Fibroblast of gingiva (primary cell): ENCODE data around the gene UGT1A9.
"Not testable (repeated sequence)": the region's sequence is repeated elsewhere in the genome, so short reads cannot be mapped to it uniquely, and the experiment has no call there.

ENCODE experiments used
- DNase-seq: peaks from one replicate; pipeline ENCODE4 v3.0.0-alpha.2; 2011; ENCODE audit warnings: low read depth

UGT1A9 gene

DNA sequence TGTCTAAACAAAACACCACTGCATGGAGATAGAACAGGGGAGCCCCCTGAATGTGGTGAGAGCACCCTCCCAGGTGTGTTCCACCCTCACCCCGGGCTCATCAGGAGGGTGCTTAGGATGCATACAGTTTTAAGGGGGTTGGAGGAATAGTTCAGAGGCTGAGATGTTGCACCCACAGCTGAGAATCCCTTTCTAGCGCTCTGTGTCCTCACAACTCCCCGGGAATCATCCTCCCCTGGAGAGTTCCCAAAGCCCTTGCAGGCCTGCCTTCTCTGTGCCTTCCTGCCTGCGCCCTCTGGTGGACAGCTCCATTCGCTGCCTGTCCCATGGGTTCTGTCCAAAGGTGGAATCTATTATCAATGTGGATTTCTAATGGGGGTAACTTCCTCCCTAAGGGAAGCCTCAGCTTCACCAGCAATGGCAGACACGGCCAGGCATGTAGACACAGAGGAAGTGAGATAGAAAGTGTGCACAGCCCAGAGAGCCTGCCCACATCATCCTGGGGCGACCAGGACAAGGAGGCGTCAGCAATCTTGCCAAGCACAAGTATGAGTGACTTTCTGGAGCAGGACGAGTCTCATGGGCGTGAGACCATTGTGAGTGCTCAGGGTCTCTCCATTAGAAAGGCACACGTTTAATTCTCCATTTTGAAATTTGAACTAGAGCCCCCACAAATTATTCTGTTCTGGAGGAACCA lies 39.8 kb downstream of the UGT1A9 start:
- peak; percentile 68 for DNase-seq

DNA sequence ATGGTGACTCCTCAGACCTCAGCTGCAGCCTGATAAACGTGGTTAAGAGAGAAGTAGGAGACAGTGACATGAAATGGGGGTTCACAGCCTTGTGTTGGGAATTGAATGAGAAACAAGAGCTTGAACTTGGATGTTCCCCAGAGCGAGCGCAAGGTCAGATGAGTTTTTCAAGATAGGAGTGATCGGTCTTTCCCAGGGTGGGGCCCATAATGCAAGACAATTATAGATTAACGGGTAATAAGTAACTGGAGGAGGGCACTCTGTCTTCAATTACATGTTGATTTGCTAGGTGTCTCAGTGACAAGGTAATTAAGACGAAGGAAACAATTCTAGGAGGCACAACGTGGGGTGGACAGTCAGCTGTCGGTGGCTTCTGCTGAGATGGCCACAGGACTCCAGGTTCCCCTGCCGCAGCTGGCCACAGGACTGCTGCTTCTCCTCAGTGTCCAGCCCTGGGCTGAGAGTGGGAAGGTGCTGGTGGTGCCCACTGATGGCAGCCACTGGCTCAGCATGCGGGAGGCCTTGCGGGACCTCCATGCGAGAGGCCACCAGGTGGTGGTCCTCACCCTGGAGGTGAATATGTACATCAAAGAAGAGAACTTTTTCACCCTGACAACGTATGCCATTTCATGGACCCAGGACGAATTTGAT lies 41.0 kb downstream of the UGT1A9 start, which contains the start of gene UGT1A5:
Gene UGT1A5, plus strand, starts transcription at position 297 of the 651 bp plus-strand sequence. Its CDS starts 85 bp downstream, at position 382.
- DNase-seq, result no peak

DNA sequence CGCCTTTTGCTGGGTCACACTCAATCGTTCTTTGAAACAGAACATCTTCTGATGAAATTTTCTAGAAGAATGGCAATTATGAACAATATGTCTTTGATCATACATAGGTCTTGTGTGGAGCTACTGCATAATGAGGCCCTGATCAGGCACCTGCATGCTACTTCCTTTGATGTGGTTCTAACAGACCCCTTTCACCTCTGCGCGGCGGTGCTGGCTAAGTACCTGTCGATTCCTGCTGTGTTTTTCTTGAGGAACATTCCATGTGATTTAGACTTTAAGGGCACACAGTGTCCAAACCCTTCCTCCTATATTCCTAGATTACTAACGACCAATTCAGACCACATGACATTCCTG lies 41.5 kb downstream of the UGT1A9 start:
- no peak for DNase-seq

DNA sequence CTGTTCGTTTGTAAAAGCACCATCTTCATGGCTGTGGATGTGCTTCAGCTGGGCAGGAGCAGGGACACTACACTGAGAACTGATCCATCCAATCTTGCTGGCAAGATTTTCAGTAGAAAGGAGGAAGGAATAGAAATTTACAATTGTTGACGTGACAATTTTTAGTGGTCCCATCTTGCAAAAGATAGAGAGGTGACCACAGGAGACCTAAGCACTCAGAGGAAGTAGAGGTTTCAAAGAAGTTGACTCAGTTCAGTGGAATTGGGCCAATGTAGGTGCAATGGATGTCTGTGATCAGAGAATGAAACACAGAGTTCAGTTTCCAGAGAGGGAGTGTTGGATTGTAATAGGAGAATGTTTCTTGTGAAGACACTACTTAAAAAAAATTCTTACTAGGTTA lies 42.4 kb downstream of the UGT1A9 start:
- DNase-seq, result no peak

DNA sequence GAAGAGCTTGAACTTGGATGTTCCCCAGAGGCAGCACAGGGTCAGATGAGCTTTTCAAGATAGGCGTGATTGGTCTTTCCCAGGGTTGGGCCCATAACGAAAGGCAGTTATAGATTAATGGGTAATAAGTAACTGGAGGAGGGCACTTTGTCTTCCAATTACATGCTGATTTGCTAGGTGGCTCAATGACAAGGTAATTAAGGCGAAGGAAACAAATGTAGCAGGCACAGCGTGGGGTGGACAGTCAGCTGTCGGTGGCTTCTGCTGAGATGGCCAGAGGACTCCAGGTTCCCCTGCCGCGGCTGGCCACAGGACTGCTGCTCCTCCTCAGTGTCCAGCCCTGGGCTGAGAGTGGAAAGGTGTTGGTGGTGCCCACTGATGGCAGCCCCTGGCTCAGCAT lies 46.9 kb downstream of the UGT1A9 start, which contains the start of gene UGT1A4:
Gene UGT1A4, plus strand, starts transcription at position 185 of the 400 bp plus-strand sequence. Its CDS starts 85 bp downstream, at position 270.
- DNase-seq, result no peak

DNA sequence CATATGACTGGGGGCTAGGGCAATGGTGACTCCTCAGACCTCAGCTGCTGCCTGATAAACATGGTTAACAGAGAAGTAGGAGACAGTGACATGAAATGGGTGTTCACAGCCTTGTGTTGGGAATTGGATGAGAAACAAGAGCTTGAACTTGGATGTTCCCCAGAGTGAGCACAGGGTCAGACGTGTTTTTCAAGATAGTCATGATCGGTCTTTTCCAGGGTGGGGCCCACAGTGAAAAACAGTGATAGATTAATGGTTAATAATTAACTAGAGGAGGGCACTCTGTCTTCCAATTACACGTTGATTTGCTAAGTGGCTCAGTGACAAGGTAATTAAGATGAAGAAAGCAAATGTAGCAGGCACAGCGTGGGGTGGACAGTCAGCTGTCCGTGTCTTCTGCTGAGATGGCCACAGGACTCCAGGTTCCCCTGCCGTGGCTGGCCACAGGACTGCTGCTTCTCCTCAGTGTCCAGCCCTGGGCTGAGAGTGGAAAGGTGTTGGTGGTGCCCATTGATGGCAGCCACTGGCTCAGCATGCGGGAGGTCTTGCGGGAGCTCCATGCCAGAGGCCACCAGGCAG lies 57.1 kb downstream of the UGT1A9 start, which contains the start of gene UGT1A3:
Gene UGT1A3, plus strand, starts transcription at position 320 of the 579 bp plus-strand sequence. Its CDS starts 85 bp downstream, at position 405.
- DNase-seq, result no peak

DNA sequence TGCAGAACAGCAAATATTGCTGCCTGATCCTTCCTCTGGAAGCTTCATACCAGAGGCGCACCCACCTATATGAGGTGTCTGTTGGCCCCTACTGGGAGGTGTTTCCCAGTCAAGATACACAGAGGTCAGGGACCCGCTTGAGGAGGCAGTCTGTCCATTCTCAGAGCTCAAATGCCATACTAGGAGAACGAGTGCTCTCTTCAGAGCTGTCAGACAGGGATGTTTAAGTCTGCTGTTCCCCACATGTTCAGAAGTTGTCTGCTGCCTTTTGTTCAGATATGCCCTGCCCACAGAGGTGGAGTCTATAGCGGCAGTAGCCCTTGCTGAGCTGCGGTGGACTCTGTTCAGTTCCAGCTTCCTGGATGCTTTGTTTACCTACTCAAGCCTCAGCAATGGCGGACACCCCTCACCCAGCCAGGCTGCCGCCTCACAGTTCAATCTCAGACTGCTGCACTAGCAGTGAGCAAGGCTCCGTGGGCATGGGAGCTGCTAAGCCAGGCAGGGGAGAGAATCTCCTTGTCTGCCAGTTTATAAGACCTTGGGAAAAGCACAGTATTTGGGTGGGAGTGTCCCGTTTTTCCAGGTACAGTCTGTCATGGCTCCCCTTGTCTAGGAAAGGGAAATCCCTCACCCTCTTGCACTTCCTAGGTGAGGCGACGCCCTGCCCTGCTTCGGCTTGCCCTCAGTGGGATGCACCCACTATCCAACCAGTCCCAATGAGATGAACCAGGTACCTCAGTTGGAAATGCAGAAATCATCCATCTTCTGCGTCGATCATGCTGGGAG lies 65.4 kb downstream of the UGT1A9 start:
- DNase-seq, result not testable (repeated sequence)

DNA sequence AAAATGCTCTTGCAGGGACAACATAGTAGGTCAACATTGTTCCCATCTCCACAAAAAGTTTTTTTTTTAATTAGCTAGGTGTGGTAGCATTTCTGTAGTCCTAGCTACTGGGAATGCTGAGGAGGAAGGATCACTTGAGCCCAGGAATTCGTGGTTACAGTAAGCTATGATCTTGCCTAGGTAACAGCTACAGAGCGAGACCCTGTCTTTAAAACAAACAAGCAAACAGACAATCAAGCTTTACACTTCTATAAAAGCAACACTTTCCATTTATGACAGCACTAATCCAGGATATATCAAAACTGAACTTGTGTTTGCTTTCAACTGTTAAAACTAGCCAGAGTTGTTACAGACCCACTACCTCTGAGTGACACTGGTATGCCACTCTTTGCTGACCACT lies 69.2 kb downstream of the UGT1A9 start:
- DNase-seq, result no peak

DNA sequence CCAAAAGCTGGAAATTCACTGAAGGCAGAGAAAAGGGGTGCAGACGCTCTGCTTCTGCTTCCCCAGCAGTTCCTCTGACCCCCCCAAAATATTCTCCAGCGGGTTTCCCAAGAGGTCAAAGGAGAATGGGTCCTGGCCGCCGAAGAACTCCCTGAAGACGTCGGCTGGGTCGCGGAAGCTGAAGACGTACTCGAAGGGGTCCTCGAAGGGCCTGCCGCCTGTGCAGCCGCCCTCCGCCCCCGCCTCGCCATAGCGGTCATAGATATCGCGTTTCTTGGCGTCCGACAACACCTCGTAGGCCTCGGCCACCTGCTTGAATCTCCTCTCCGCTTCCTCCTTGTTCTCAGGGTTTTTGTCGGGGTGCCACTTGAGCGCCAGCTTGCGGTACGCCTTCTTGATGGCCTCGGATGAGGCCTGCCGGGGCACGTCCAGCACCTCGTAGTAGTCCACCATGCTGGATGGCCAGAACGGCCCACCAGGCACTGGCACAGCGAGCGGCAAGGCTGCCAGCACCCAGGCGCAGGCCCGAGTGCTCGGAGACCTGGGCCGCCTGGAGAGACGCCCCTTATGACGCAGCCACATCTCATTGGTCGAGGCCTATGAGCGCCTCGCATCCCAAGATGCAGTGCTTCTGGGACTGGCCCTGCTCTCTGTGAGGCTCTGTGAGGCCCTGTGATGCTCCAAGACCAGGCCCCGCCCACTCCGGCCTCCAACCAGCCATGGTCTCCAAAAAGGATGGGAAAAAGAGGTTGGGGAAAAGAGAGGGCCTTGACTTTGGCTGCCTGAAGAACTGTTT lies 72.0 kb downstream of the UGT1A9 start:
- DNase-seq, result no peak

DNA sequence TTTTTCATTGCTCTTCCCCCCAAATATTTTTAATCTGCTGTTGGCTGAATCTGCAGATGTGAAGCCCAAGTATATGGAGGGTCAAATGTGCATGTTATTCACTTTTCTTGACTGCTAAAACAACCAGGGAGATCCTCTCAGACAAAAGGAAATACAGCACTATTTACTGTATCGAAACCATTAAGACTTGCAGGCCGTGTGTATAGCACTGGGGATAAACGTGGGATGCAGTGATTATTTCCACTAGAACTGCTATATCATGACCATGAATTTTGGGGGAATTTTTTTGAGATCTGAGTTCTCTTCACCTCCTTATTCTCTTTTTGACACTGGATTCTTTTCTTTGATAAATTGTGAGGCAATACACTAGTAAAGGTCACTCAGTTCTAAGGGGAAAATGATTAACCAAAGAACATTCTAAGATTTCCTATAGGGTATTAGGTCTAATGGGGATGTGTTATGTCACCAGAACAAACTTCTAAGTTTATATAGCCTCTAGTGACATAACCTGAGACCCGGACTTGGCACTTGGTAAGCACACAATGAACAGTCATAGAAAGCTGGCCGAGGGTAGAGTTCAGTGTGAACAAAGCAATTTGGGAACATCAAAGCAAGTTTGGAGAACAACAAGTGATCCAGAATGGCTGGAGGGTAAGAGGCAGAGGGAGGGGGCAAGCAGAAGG lies 73.5 kb downstream of the UGT1A9 start:
- DNase-seq, result no peak

DNA sequence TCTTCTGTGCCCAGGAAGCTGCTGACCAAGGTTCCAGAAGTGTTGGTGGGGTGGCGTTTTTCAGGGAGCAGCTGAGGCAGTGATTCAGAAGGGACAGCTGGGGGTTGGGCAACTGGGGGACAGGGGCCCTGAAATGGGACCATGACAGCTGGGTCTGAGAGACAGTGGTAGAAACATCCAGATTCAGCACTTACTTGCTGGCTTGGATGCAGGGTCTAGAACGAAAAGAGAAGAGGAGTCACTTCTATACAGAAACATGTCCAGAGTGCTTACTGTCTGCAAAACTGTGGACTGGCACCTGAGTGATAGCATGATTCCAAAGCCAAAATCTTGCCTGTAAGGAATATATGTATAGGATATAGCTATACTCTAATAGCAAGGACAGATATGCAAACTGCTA lies 74.1 kb downstream of the UGT1A9 start:
- not testable (repeated sequence) for DNase-seq

DNA sequence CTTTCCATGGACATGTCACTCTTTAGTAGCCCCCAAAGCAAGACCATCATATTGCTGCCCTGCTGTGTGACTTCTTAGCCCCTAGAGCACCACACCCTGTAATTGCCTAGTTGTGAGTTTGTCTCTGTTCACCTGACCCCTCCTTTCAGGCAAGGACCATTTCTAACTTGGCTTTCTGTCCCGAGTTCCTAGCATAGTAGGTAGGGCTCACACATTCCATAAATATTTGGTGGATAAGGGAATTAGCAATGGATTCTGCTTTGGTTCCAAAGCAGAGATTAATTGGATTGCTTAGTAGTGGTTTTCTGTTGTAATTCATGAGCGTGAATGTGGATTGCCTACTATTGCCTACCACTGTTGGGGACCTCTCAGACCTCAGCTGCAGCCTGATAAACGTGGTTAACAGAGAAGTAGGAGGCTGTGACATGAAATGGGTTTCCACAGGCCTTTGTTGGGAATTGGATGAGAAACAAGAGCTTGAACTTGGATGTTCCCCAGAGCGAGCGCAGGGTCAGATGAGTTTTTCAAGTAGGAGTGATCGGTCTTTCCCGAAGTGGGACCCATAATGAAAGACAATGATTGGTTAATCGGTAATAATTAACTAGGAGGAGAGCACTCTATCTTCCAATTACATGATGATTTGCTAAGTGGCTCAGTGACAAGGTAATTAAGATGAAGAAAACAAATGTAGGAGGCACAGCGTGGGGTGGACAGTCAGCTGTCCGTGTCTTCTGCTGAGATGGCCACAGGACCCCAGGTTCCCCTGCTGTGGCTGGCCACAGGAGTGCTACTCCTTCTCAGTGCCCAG lies 75.0 kb downstream of the UGT1A9 start:
- no peak for DNase-seq

DNA sequence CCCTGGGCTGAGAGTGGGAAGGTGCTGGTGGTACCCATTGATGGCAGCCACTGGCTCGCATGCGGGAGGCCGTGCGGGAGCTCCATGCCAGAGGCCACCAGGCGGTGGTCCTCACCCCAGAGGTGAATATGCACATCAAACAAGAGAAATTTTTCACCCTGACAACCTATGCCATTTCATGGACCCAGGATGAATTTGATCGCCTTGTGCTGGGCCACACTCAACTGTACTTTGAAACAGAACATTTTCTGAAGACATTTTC lies 75.5 kb downstream of the UGT1A9 start:
- no peak for DNase-seq

DNA sequence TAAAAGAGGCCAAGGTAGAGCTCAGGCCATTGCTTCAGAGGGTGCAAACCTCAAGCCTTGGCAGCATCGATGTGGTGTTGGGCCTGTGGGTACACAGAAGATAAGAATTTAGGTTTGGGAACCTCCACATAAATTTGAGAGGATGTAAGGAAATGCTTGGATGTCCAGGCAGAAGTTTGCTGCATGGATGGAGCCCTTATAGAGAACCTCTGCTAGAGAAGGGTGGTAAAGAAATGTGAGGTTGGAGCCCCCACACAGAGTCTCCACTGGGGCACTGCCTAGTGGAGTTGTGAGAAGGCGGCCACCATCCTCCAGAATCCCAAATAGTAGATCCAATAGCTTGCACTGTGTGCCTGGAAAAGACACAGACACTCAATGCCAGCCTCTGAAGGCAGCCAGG lies 79.0 kb downstream of the UGT1A9 start:
- not testable (repeated sequence) for DNase-seq

DNA sequence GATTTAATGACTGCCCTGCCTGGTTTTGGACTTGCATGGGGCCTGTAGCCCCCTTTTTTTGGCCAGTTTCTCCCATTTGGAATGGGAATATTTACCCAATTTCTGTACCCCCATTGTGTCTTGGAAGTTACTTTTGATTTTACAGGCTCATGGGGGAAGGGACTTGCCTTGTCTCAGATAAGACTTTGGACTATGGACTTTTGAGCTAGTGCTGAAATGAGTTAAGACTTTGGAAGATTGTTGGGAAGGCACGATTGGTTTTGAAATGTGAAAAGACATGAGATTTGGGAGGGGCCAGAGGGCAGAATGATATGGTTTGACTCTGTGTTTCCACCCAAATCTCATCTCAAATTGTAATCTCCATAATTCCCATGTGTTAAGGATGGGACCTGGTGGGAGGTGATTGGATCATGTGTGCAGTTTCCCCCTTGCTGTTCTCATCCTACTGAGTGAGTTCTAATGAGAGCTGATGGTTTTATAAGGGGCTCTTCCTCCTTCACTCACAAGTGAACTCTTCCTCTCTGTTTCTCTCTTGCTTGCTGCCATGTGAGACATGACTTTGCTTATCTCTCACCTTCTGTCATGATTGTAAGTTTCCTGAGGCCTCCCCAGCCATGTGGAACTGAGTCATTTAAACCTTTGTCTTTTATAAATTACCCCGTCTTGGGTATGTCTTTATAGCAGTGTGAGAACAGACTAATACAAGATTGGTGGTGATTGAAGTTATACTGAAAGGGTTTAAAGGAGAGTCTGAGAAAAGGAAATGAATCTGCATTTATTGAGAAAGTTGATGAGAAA lies 79.7 kb downstream of the UGT1A9 start:
- DNase-seq, result not testable (repeated sequence)

DNA sequence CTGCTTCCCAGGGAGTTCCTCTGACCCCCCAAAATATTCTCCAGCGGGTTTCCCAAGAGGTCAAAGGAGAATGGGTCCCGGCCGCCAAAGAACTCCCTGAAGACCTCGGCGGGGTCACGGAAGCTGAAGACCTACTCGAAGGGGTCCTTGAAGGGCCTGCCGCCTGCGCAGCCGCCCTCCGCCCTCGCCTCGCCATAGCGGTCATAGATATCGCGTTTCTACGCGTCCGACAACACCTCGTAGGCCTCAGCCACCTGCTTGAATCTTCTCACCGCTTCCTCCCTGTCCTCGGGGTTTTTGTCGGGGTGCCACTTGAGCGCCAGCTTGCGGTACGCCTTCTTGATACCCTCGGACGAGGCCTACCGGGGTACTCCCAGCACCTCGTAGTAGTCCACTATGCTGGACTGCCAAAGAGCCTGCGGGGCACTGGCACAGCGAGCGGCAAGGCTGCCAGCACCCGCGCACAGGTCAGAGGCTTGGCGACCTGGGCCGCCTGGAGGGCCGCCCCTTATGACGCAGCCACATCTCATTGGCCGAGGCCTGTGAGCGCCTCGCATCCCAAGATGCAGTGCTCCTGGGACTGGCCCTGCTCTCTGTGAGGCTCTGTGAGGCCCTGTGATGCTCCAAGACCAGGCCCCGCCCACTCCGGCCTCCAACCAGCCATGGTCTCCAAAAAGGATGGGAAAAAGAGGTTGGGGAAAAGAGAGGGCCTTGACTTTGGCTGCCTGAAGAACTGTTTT lies 83.3 kb downstream of the UGT1A9 start:
- DNase-seq, result no peak

DNA sequence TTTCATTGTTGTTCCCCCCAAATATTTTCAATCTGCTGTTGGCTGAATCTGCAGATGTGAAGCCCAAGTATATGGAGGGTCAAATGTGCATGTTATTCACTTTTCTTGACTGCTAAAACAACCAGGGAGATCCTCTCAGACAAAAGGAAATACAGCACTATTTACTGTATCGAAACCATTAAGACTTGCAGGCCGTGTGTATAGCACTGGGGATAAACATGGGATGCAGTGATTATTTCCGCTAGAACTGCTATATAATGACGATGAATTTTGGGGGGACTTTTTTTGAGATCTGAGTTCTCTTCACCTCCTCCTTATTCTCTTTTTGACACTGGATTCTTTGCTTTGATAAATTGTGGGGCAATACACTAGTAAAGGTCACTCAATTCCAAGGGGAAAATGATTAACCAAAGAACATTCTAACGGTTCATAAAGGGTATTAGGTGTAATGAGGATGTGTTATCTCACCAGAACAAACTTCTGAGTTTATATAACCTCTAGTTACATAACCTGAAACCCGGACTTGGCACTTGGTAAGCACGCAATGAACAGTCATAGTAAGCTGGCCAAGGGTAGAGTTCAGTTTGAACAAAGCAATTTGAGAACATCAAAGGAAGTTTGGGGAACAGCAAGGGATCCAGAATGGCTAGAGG lies 84.9 kb downstream of the UGT1A9 start:
- no peak for DNase-seq

DNA sequence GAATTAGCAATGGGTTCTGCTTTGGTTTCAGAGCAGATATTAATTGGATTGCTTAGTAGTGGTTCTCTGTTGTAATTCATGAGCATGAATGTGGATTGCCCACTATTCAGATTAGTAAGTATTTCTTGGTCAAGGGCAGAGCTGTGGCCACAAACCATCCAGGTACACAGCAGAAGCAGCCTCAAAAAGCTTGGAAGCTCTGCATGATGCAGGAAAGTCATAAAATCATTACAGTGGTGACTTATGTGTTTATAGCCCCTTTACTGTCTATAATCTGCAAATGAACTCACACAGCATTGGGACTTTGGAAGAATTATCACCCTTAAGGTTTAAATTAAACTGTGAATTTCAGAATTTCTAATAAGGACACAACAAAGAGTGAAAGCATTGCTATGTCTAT lies 86.4 kb downstream of the UGT1A9 start:
- no peak for DNase-seq
